HG02798 (cell line): ENCODE measurements around the gene NT5E.
"Not testable (repeated sequence)": the region's sequence is repeated elsewhere in the genome, so short reads cannot be mapped to it uniquely, and the experiment has no call there.

Experiments used
- ATAC-seq: cut with Tn5 transposase; IDR thresholded peaks from one replicate; pipeline ENCODE4 v1.9.1; 2021; ENCODE audit warnings: mild to moderate bottlenecking; ENCODE audit not compliant: unreplicated experiment, poor library complexity

The NT5E gene

DNA sequence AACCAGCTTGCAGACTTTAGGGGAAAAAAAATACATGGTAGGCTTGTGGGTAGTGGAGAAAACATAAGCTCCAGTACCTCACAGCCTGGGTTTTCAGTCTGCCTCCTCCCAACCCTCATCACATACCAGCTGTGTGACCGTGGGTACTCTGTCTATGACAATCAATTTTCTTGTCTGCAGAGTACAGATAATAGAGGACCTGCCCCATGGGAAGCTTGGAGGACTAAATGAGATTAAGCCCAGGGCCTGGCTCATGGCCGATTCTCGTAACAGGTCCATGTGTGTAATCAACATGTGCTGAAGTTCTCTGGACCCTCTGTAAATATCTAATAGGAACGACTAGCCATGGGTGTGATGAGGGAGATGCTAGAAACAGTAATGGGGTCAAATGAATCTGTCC, 34.0 kb downstream of the NT5E start:
- ATAC-seq: no peak

DNA sequence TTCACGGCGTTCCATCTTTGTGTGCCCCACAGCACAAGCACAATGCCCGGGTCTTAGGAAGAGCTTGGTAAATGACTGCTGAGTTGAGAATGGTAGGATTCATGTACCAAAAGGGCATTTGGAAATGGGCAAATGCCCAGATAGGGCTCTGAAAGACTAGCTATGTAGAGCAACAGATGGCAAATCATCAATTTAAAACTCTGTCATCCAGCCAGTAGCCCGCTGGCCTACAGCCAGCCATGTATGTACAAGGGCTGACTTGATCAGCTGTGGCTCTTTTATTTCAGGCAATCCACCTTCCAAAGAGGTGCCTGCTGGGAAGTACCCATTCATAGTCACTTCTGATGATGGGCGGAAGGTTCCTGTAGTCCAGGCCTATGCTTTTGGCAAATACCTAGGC, 35.1 kb downstream of the NT5E start:
- ATAC-seq: no peak

DNA sequence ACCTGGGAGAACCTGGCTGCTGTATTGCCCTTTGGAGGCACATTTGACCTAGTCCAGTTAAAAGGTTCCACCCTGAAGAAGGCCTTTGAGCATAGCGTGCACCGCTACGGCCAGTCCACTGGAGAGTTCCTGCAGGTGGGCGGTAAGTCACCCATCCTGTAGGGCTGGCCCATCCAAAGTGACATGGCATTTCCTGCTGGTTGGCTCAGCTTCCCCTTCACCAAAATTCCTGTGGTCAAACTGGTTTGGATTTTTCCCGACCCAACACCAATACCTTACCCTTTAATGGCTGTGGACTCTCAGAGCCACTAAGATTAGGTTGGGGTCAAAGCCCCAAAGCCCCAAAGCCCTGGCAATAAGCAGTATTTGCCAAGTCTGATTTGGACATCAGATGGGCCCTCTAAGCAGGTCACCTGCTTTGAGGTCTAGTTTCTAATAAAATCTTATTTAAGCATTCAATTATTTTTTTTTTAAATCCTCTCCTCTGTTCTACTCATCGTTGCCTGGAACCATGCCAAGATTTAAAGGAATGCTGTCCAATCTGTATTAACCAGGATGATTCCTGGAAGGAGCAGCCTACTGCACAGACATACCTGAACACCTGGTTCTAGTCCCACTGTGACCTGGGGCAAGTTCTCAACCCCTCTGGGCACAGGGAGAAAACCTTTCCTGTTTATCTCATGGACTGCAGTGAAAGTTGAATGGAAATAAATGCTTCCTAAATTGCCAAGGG, 40.8 kb downstream of the NT5E start:
- no peak for ATAC-seq

DNA sequence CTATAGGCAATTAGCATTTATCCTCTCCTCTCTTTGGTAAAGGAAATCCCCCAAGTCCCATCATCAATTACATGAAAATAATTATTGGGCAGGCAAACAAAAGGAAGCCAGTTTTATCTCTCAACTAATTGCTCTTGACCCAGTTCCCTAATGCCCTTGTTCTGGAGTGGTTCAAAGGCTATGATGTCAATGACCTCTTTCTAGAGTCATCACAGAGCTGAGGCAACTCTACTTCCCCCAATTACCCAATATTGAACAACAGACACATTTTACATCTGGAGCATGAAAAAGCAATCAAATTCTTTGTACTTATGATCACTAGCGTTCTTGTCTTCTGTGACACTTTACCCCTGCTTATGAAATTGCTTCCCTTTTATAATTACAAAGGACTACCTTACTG, 43.5 kb downstream of the NT5E start:
- no peak for ATAC-seq

DNA sequence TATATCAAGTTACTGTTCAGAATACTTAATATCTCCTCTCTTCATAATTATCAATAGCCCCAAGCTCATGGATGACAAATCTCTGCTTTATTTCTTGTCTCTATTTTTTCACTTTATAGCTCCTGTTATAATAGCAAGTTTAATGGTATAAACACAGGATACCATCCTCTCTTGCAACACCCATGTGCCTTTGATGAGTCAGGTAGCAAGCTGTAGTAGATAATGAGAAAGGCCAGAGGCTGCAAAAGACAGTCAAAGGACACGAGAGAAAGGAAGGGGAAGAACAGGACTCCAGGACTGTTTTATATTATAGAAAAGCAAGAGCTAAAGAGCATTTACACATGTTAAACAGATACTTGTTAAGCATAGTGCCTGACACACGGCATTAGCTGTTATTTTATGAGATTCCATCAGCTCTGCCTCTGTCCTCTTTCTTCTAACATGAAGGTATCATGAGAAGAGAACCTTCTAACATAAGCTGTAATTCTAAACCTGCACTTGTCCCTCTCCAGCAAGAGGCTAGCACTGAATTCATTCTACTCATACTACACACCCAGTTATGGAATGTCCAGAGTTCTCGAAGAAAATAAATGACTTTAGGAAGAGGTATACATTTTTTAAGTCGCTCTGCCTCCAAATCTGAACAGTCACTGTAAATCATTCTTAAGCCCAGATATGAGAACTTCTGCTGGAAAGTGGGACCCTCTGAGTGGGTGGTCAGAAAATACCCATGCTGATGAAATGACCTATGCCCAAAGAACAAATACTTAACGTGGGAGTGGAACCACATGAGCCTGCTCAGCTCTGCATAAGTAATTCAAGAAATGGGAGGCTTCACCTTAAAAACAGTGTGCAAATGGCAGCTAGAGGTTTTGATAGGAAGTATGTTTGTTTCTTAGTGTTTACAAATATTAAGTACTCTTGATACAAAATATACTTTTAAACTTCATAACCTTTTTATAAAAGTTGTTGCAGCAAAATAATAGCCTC, 45.0 kb downstream of the NT5E start:
- ATAC-seq: no peak

DNA sequence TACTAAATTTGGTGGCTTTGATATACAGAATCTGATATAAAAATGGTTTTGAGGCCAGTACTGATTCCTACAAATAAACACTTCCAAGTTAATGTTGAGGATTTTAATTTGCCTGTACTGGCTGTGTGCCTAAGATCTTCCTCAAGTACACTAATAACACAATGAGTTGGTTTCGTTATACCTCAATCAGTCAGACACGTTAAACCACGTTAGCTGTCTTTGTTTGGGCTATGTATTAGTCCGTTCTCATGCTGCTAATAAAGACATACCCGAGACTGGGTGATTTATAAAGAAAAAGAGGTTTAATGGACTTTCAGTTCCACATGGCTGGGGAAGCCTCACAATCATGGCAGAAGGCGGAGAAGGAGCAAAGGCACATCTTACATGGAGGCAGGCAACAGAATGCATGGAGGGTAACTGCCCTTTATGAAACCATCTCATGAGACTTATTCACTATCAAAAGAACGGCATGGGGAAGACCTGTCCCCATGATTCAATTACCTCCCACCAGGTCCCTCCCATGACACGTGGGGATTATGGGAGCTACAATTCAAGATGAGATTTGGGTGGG, 46.2 kb downstream of the NT5E start:
- no peak for ATAC-seq

DNA sequence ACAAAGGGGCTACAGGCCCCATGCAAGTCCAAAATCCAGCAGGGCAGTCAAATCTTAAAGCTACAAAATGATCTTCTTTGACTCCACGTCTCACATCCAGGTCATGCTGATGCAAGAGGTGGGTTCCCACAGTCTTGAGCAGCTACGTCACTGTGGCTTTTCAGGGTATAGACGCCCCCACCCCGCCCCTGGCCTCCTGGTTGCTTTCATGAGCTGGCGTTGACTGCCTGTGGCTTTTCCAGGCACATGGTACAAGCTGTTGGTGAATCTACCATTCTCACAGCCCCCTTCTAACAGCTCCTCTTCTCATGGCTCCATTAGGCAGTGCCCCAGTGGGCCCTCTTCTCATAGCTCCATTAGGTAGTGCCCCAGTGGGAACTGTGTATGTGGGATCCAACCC, 47.0 kb downstream of the NT5E start:
- no peak for ATAC-seq

DNA sequence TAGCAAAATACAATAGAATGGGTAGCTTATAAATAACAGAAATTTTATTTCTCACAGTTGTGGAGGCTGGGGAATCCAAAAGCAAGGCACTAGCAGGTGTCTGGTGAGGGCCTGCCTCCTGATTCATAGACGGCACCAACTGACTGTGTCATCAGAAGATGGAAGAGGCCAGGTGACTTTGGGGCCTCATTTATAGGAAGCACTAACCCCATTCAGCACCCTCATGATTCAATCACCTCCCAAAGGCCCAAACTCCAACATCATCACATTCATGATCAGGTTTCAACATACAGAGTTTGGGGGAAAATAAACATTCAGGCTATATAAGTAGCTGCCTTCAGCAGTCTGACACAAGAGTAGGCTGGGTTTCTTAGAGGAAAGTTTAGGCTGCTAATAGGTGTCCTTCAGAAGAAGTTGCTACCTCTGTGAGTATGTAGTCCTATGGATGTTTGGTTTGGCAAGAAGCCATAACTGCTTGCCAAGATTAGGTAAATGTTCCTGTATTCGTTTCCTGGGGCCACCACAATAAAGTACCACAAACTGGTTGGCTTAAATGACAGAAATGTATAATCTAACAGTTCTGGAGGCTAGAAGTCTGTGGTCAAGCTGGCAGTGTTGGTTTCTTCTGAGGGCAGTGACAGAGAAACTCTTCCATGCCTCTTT, 48.8 kb downstream of the NT5E start:
- no peak for ATAC-seq

DNA sequence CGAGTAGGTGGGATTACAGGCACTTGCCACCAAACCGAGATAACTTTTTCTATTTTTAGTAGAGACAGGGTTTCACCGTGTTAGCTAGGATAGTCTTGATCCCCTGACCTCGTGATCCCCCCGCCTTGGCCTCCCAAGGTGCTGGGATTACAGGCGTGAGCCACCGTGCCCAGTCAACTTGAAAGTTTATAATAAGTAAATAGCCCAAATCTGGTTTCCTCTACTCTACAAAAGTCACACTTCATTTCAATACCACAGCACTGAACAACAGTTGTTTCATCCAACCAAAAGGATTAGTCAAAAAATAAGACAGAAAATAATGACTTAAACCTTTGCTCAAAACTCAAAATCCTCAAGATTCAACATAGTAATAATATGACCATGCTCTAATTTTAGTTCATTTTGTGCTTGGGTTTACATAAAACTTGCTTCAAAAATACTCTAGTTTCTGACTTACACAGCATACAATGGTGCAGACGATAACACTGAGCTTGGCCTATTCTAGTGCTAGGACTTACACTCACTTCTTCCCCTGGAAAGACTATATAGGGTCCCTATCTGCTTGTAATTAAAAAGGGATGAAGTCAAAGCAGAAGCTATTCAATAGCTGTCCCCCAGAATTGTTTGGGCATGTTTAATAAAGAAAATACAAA, 56.7 kb downstream of the NT5E start:
- ATAC-seq: peak; percentile 43

DNA sequence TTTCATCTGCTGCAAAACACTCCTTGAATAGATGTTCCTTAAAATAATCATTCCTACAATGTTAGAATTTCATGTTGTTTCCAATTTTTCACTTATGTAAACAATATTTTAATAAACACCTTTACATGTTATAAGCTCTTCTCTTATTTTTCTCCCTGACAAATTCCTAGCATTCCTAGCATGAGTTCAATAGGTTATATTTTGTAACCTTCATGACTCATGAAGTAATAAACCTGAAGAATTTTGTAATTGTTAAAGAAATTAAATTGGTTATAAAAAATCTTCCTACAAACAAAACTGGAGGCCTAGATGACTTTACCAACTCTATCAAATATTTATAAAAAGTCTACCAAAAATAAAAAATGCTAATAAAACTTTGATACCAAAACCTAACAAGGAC, 66.3 kb downstream of the NT5E start:
- no peak for ATAC-seq

DNA sequence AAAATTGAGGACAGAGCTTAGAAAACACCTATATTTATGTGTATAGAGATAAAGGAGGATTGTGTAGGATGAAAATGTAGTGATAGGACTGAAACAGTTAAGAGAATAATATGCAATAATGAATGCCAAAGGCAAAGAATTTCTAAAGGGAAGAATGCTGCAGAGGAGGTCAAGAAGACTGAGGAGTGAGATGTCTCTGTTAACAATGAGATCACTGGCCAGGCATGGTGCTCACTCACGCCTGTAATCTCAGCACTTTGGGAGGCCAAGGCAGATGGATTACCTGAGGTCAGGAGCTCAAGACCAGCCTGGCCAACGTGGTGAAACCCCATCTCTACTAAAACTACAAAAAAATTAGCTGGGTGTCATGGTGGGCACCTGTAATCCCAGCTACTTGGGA, 74.4 kb downstream of the NT5E start:
- ATAC-seq: not testable (repeated sequence)

DNA sequence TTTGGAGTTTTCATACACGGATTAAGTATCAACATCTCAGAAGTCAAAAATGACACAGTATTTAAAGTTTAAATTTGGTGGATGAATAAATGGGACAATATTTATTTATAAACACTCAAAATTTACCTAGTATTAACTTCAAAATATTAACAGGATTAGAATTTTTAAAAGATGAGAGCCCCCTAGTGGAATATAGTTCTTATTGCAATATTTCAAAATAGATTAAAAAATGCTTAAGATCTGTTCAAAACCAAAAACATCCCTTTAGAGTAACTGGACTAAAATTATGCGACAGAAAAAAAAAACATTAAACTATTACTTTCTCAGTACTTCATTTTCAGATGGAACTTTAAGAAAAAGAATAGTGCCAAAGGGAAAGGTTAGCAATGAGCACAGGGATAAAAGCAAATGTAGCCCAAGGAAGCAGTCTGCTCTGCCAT, 87.2 kb downstream of the NT5E start:
- no peak for ATAC-seq

DNA sequence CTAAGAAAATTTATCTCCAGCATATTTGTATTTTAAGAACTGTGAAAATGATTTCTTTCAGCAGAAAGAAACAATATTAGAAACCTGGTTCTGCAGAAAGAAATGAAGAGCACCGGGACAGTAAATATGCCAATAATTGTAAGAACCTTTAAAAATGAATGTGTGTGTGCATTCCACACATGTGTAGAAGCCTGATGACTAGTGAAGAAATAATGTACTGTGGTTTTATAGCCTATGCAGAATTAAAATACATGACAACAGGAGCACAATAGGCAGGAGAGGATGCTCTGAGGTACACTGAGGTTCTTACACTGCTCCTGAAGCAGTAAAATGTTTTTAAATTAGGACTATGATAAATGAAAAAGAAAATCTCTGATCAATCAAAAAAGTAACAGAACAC, 94.9 kb downstream of the NT5E start:
- no peak for ATAC-seq
